Occipital lobe (tissue), 2 donors: Measurements from ENCODE around the gene CNPPD1. TPM values are rescaled to one million over a fixed set of nuclear protein-coding genes. Genes with fewer than 3 reads are reported as not detected.

Experiments
- DNase-seq: peaks from one replicate; lab custom pipeline; 2025; lab: John Stamatoyannopoulos, UW
- total RNA-seq: library from RNA; depleted of rRNA; stranded (reverse); fragments of >200 nt; gene quantifications from one replicate; pipeline ENCODE4 v1.2.3, GENCODE V29; 2014

Gene CNPPD1
- total RNA-seq, 1 donor from 2014 or later, result 39.3 TPM

GRCh38 chr2:219160186-219161017, 16.3 kb downstream of the CNPPD1 start, which contains the start of gene NHEJ1:
TSS of gene NHEJ1 (minus strand) at chr2:219160815. CDS start at chr2:219158362, 2,453 bp downstream.
- peak; percentile 91 for DNase-seq

- DNase-seq, result no peak
Measured at GRCh38 chr2:219159771-219160185, 16.9 kb downstream of the CNPPD1 start.

- DNase-seq, result no peak
Measured at GRCh38 chr2:219158586-219158985, 18.1 kb downstream of the CNPPD1 start.

GRCh38 chr2:219158025-219158424, 18.7 kb downstream of the CNPPD1 start:
- no peak for DNase-seq

- DNase-seq, result no peak
Measured at GRCh38 chr2:219157396-219157795, 19.3 kb downstream of the CNPPD1 start.

- DNase-seq, result no peak
Measured at GRCh38 chr2:219155054-219155644, 21.6 kb downstream of the CNPPD1 start.

GRCh38 chr2:219149667-219150066, 27.1 kb downstream of the CNPPD1 start:
- no peak for DNase-seq

GRCh38 chr2:219142329-219142728, 34.4 kb downstream of the CNPPD1 start:
- no peak for DNase-seq

GRCh38 chr2:219140722-219141121, 36.0 kb downstream of the CNPPD1 start:
- DNase-seq, result no peak

GRCh38 chr2:219133976-219134375, 42.7 kb downstream of the CNPPD1 start:
- DNase-seq, result no peak

GRCh38 chr2:219131744-219132143, 45.0 kb downstream of the CNPPD1 start:
- DNase-seq, result no peak

GRCh38 chr2:219131327-219131726, 45.4 kb downstream of the CNPPD1 start:
- DNase-seq, result no peak

- no peak for DNase-seq
Measured at GRCh38 chr2:219129589-219129988, 47.1 kb downstream of the CNPPD1 start.

GRCh38 chr2:219128396-219128795, 48.3 kb downstream of the CNPPD1 start:
- no peak for DNase-seq

GRCh38 chr2:219127037-219127635, 49.6 kb downstream of the CNPPD1 start:
- DNase-seq, result no peak

- no peak for DNase-seq
Measured at GRCh38 chr2:219126555-219126954, 50.2 kb downstream of the CNPPD1 start.

- no peak for DNase-seq
Measured at GRCh38 chr2:219125886-219126270, 50.8 kb downstream of the CNPPD1 start.

- DNase-seq, result no peak
Measured at GRCh38 chr2:219125225-219125885, 51.4 kb downstream of the CNPPD1 start.

- peak; percentile 18 for DNase-seq
Measured at GRCh38 chr2:219124381-219125110, 52.2 kb downstream of the CNPPD1 start.

GRCh38 chr2:219123356-219124135, 53.2 kb downstream of the CNPPD1 start:
- DNase-seq, result no peak
